ENCODE results near the gene U2AF2.

Gene U2AF2

GRCh38 chr19:55622242-55622969, 32.4 kb upstream of the U2AF2 start:
- DNase-seq, result no peak

- no peak for DNase-seq
These were observed 31.7 kb upstream of the U2AF2 start for GRCh38 chr19:55623130-55623529.

- no peak for DNase-seq
These were observed 31.3 kb upstream of the U2AF2 start for GRCh38 chr19:55623561-55623960.

GRCh38 chr19:55624109-55625003, 30.5 kb upstream of the U2AF2 start, which contains the start of gene ZNF784:
Gene ZNF784, minus strand, starts transcription at chr19:55624566. Its CDS starts 5 bp downstream, at chr19:55624561.
- peak; percentile 89 for DNase-seq

GRCh38 chr19:55625004-55625326, 29.9 kb upstream of the U2AF2 start:
- no peak for DNase-seq

GRCh38 chr19:55626350-55626749, 28.5 kb upstream of the U2AF2 start:
- DNase-seq, result no peak

GRCh38 chr19:55632463-55632834, 22.4 kb upstream of the U2AF2 start:
- peak; percentile 75 for DNase-seq

- no peak for DNase-seq
These were observed 21.0 kb upstream of the U2AF2 start for GRCh38 chr19:55633861-55634260.

- no peak for DNase-seq
These were observed 19.5 kb upstream of the U2AF2 start for GRCh38 chr19:55635334-55635717.

GRCh38 chr19:55635856-55636440, 18.9 kb upstream of the U2AF2 start:
- DNase-seq, result no peak

- no peak for DNase-seq
These were observed 18.1 kb upstream of the U2AF2 start for GRCh38 chr19:55636723-55637122.

GRCh38 chr19:55637534-55637933, 17.3 kb upstream of the U2AF2 start:
- DNase-seq, result no peak

- DNase-seq, result peak; percentile 17
These were observed 15.9 kb upstream of the U2AF2 start for GRCh38 chr19:55638864-55639359.

GRCh38 chr19:55640043-55640576, 14.7 kb upstream of the U2AF2 start:
- no peak for DNase-seq

GRCh38 chr19:55640577-55641425, 14.0 kb upstream of the U2AF2 start, which contains the start of gene ZNF580:
Gene ZNF580, plus strand, starts transcription at chr19:55641002. Its CDS starts 1,507 bp downstream, at chr19:55642509.
- peak; percentile 24 for DNase-seq

- DNase-seq, result no peak
These were observed 13.2 kb upstream of the U2AF2 start for GRCh38 chr19:55641426-55642152.

GRCh38 chr19:55642153-55643002, 12.5 kb upstream of the U2AF2 start:
- DNase-seq, result no peak

GRCh38 chr19:55643003-55643886, 11.6 kb upstream of the U2AF2 start, which contains the start of gene ZNF581:
Gene ZNF581, plus strand, starts transcription at chr19:55643649. Its CDS starts 923 bp downstream, at chr19:55644572.
- peak; percentile 59 for DNase-seq

- DNase-seq, result no peak
These were observed 11.0 kb upstream of the U2AF2 start for GRCh38 chr19:55643887-55644176.

All from SHP77 treated with DMSO at 0.1 percent for 48 hours (cell line).